A673 (cell line): Measurements from ENCODE around the gene ESD. TPM values are rescaled to one million over a fixed set of nuclear protein-coding genes. Genes with fewer than 3 reads are reported as not detected.

Experiments used
- BruUV-seq: library from RNA; stranded (reverse); fragments of 400-500 nt; replicated peaks from 2 replicates; lab custom pipeline; 2021; lab: Mats Ljungman, UMichigan
- CTCF ChIA-PET: fragments of 300-600 bp; sonication (Branson Sonifier 250); formaldehyde crosslinking; loops from one replicate; lab custom pipeline; 2022; ENCODE audit warnings: antibody characterized with exemption; lab: Charles Lee
- POLR2A ChIA-PET: fragments of 300-600 bp; sonication (Branson Sonifier 250); formaldehyde crosslinking; loops from one replicate; lab custom pipeline; 2022; ENCODE audit warnings: antibody characterized with exemption; ENCODE audit not compliant: low non-redundant PET; lab: Charles Lee
- DNase-seq: peaks from one replicate; pipeline ENCODE4 v3.0.0-alpha.2; 2015; ENCODE audit warnings: low spot score
- H3K27ac ChIP-seq: fragments of 200-600 bp; sonication (generic); 2 replicates; pipeline ENCODE4 v1.5.1; 2016; ENCODE audit warnings: mixed run types, low read depth, mild to moderate bottlenecking, mixed read lengths, antibody characterized with exemption, low read length; ENCODE audit not compliant: poor library complexity, severe bottlenecking
- H3K27me3 ChIP-seq: fragments of 200-600 bp; sonication (generic); replicated peaks from 2 replicates; pipeline ENCODE4 v1.6.1; 2017; ENCODE audit warnings: mixed run types, low read depth, mild to moderate bottlenecking, mixed read lengths, antibody characterized with exemption, low read length; ENCODE audit not compliant: insufficient read depth, poor library complexity
- H3K36me3 ChIP-seq: fragments of 200-600 bp; sonication (generic); 2 replicates; pipeline ENCODE4 v1.6.1; 2016; ENCODE audit warnings: mixed run types, mild to moderate bottlenecking, mixed read lengths, antibody characterized with exemption, low read length; ENCODE audit not compliant: insufficient read depth, poor library complexity, severe bottlenecking
- H3K4me1 ChIP-seq: fragments of 200-600 bp; sonication (generic); 2 replicates; pipeline ENCODE4 v1.6.1; 2017; ENCODE audit warnings: mixed run types, mild to moderate bottlenecking, mixed read lengths, antibody characterized with exemption, low read length; ENCODE audit not compliant: insufficient read depth, poor library complexity, severe bottlenecking
- H3K4me3 ChIP-seq: fragments of 200-600 bp; sonication (generic); 2 replicates; pipeline ENCODE4 v1.5.1; 2016; ENCODE audit warnings: low read depth, mixed run types, mild to moderate bottlenecking, mixed read lengths, low read length; ENCODE audit not compliant: poor library complexity, severe bottlenecking
- H3K9me3 ChIP-seq: fragments of 200-600 bp; sonication (generic); 2 replicates; pipeline ENCODE4 v1.6.1; 2016; ENCODE audit warnings: mixed run types, low read depth, mild to moderate bottlenecking, mixed read lengths, antibody characterized with exemption, low read length; ENCODE audit not compliant: poor library complexity, severe bottlenecking
- EZH2 ChIP-seq: fragments of 200-600 bp; sonication (generic); IDR thresholded peaks from 2 replicates; pipeline ENCODE4 v1.6.1; 2017; ENCODE audit warnings: borderline replicate concordance, low read depth, mild to moderate bottlenecking, mixed read lengths, antibody characterized with exemption, low read length; ENCODE audit not compliant: poor library complexity, severe bottlenecking
- intact Hi-C: fragments of 100-400 bp; cut with micrococcal nuclease; formaldehyde crosslinking; loops from one replicate; pipeline ENCODE4 v1.10.0; 2022; ENCODE audit not compliant: unreplicated experiment
- total RNA-seq: library from RNA; stranded (reverse); gene quantifications from 2 replicates; pipeline ENCODE4 v1.2.3, GENCODE V29; 2021
- TF ChIP-seq, protein P1 (sequence below): fragments of 300-800, 200-600 bp; sonication (generic); conservative IDR thresholded peaks from 2 replicates; pipeline ENCODE4 v1.5.1; 2017; ENCODE audit warnings: low read depth, mild to moderate bottlenecking, antibody characterized with exemption, low read length, moderate library complexity, mixed read lengths

ESD gene
- total RNA-seq, 1 experiment from 2014 or later: 167 TPM

DNA sequence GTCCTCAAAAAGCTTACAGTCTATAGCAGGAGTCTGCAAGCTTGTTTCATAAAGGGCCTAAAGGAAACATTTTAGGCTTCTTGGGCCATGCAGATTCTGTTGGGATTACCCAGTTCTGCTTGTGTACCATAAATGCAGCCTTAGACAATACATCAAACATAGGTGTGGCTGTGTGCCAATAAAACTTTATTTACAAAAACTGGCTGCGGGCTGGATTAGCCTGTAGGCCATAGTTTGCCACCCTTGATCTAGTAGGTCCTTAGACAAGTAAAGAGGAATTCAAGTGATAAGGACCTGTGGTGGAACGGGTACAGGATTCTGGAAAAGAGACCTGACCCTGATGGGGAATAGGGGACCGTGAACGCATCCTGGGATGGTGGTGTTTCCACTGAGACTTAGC lies 51.9 kb downstream of the ESD start:
- Histone ChIP-seq H3K4me3 (no peak overlapping the region), H3K36me3 (peaks cover 17% of the 10 kb centered on the region), H3K27me3 (no peaks in the 10 kb centered on the region), H3K27ac (no peak overlapping the region), H3K4me1 (peaks cover 10% of the 10 kb centered on the region), H3K9me3 (no peaks in the 10 kb centered on the region)
- no peak for DNase-seq
- POLR2A ChIA-PET: no interaction called here
- no TSS peak for BruUV-seq
- CTCF ChIA-PET: no interaction called here
- TF ChIP-seq EZH2: no peak
- TF ChIP-seq, protein P1, sequence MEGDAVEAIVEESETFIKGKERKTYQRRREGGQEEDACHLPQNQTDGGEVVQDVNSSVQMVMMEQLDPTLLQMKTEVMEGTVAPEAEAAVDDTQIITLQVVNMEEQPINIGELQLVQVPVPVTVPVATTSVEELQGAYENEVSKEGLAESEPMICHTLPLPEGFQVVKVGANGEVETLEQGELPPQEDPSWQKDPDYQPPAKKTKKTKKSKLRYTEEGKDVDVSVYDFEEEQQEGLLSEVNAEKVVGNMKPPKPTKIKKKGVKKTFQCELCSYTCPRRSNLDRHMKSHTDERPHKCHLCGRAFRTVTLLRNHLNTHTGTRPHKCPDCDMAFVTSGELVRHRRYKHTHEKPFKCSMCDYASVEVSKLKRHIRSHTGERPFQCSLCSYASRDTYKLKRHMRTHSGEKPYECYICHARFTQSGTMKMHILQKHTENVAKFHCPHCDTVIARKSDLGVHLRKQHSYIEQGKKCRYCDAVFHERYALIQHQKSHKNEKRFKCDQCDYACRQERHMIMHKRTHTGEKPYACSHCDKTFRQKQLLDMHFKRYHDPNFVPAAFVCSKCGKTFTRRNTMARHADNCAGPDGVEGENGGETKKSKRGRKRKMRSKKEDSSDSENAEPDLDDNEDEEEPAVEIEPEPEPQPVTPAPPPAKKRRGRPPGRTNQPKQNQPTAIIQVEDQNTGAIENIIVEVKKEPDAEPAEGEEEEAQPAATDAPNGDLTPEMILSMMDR: no peak
- intact Hi-C loops: no loop called here

DNA sequence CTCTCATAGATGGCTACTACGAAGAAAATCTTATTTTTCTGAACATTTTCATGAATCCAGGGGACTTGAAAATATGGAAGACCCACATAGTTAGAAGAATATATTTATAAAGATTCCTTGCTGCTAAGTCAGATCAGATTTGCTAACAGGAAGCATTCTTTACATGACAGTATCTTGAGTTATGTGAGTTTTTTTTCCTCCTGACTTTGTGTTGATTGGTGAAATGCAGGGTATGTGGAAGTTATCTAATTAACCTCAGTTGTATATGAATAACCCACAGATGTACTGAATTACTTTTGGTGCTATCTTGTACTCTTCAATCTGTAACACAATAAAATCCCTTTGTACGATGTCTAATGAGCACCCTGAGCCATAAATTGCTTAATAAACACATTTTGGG lies 53.8 kb downstream of the ESD start:
- no peaks in the 10 kb centered on the region for H3K27me3 ChIP-seq
- H3K36me3 ChIP-seq: peaks cover 16% of the 10 kb centered on the region
- BruUV-seq: no TSS peak
- no peak for TF ChIP-seq EZH2
- TF ChIP-seq, protein P1: no peak
- ChIA-PET POLR2A (interaction anchor here (0.7 kb wide), 1 partner anchor 31 kb away, joined by 3 read pairs; no protein-coding TSS in a partner anchor), CTCF (no interaction called here)
- H3K4me1 ChIP-seq: peaks cover 10% of the 10 kb centered on the region
- no peak for DNase-seq
- H3K9me3 ChIP-seq: no peaks in the 10 kb centered on the region
- no peak overlapping the region for H3K4me3 ChIP-seq
- no peak overlapping the region for H3K27ac ChIP-seq
- intact Hi-C loops: no loop called here

DNA sequence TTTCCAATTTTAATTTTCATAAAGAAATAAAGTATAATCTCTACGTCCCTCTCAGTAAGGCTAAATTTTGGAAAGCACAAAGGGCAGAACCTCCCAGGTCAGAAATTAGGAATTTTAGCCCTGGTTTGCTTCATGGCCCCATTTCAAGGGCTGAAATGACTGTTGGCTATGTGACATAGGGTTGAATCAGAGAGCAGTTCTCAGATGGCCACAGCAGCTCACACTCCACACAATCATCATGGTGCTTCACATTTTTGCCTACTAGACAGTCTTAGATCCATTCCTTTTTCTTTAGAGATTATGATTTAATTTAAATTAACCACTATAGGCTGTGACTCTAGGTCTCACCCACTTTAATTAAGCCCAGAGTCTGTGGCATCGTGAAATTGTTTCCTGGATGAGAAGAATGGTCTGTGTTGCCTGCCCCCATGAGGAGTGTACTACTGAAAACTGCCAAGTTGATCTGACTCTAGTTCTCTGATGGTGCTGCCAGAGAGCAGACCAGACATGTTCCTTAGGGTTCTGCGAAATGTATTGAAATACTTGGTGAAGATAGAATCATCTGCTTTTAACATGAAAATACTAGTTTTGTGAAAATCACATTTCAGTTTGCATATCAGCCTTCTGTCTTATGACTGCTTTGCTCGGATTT lies 57.4 kb downstream of the ESD start:
- ChIA-PET CTCF (no interaction called here), POLR2A (interaction anchor here (0.6 kb wide), 1 partner anchor 83 kb away, joined by 3 read pairs; no protein-coding TSS in a partner anchor)
- Histone ChIP-seq H3K27ac (no peak overlapping the region), H3K36me3 (peaks cover 22% of the 10 kb centered on the region), H3K4me3 (no peak overlapping the region), H3K4me1 (peaks cover 10% of the 10 kb centered on the region), H3K9me3 (no peaks in the 10 kb centered on the region), H3K27me3 (no peaks in the 10 kb centered on the region)
- no peak for TF ChIP-seq EZH2
- TF ChIP-seq, protein P1: no peak
- no TSS peak for BruUV-seq
- intact Hi-C loops: no loop called here
- DNase-seq: no peak
